SK-N-SH (cell line): ENCODE measurements around the gene FYCO1. TPM values are rescaled to one million over a fixed set of nuclear protein-coding genes. Genes with fewer than 3 reads are reported as not detected.

ENCODE experiments used
- CTCF ChIA-PET: fragments of 300-600, 350-600 bp; formaldehyde crosslinking; extraction: SDS; loops from one replicate; lab custom pipeline; 2021; lab: Yijun Ruan, JAX
- POLR2A ChIA-PET: fragments of 350-600 bp; sonication (Branson Sonifier 250); formaldehyde crosslinking; extraction: SDS; loops from one replicate; lab custom pipeline; 2020; ENCODE audit warnings: antibody characterized with exemption, inconsistent platforms; lab: Yijun Ruan, JAX
- DNase-seq: peaks from one replicate; pipeline ENCODE4 v3.0.0; 2012
- H2AFZ ChIP-seq: fragments of 200-600 bp; sonication (generic); 2 replicates; pipeline ENCODE4 v1.8.1; 2016; ENCODE audit warnings: antibody characterized with exemption, mild to moderate bottlenecking, low read depth
- H3F3A ChIP-seq: fragments of 200-600 bp; sonication (generic); replicated peaks from 2 replicates; pipeline ENCODE3; 2016; ENCODE audit warnings: antibody characterized with exemption, mild to moderate bottlenecking; ENCODE audit not compliant: insufficient read depth
- H3K27ac ChIP-seq, 2 experiments: fragments of 200-500 bp in 1 of 2; fragments of 200-600 bp in 1 of 2; sonication (Bioruptor generic) in 1 of 2; sonication (generic), shearing (Covaris generic) in 1 of 2; 2 replicates each; pipeline versions ENCODE4 v1.5.1 to v1.6.1; 2014 to 2016; ENCODE audit warnings: low read depth in 2 of 2, inconsistent platforms in 1 of 2, low read length in 1 of 2, mild to moderate bottlenecking in 1 of 2, mixed read lengths in 1 of 2
- H3K27me3 ChIP-seq: fragments of 200-600 bp; sonication (generic), shearing (Covaris generic); 2 replicates; pipeline ENCODE4 v1.6.1; 2016; ENCODE audit warnings: mixed run types; ENCODE audit not compliant: insufficient read depth
- H3K36me3 ChIP-seq, 2 experiments: fragments of 200-500 bp in 1 of 2; fragments of 200-600 bp in 1 of 2; sonication (Bioruptor generic) in 1 of 2; sonication (generic) in 1 of 2; replicated peaks in 1 of 2; 2 replicates each; pipeline versions ENCODE3 to v1.5.1; 2014 to 2016; ENCODE audit warnings: low read length in 1 of 2, mild to moderate bottlenecking in 1 of 2; ENCODE audit not compliant: insufficient read depth in 2 of 2, control insufficient read depth in 1 of 2
- H3K4me1 ChIP-seq, 2 experiments: fragments of 200-500 bp in 1 of 2; fragments of 200-600 bp in 1 of 2; sonication (Bioruptor generic) in 1 of 2; sonication (generic), shearing (Covaris generic) in 1 of 2; 2 replicates each; pipeline versions ENCODE4 v1.5.1 to v1.6.1; 2014 to 2016; ENCODE audit warnings: low read depth in 1 of 2, low read length in 1 of 2, mixed run types in 1 of 2; ENCODE audit not compliant: insufficient read depth in 2 of 2, control insufficient read depth in 1 of 2
- H3K4me2 ChIP-seq: fragments of 200-600 bp; sonication (generic), shearing (Covaris generic); 2 replicates; pipeline ENCODE4 v1.6.1; 2017; ENCODE audit warnings: mixed run types
- H3K4me3 ChIP-seq, 2 experiments: fragments of 200-500 bp in 1 of 2; fragments of 200-600 bp in 1 of 2; sonication (Bioruptor generic) in 1 of 2; sonication (generic), shearing (Covaris generic) in 1 of 2; 2 replicates each; pipeline versions ENCODE4 v1.5.1 to v1.8.1; 2014 to 2016; ENCODE audit warnings: low read depth in 2 of 2, inconsistent platforms in 1 of 2, low read length in 1 of 2, mild to moderate bottlenecking in 1 of 2, mixed read lengths in 1 of 2, moderate library complexity in 1 of 2
- H3K79me2 ChIP-seq: fragments of 200-600 bp; sonication (generic); 2 replicates; pipeline ENCODE4 v1.8.1; 2017; ENCODE audit warnings: mild to moderate bottlenecking; ENCODE audit not compliant: insufficient read depth
- H3K9ac ChIP-seq: fragments of 200-600 bp; sonication (generic); 2 replicates; pipeline ENCODE4 v1.6.1; 2017; ENCODE audit warnings: mixed run types
- H3K9me2 ChIP-seq: fragments of 200-600 bp; sonication (generic); 2 replicates; pipeline ENCODE4 v1.6.1; 2017; ENCODE audit warnings: mixed run types
- H3K9me3 ChIP-seq: fragments of 200-600 bp; sonication (generic); 2 replicates; pipeline ENCODE4 v1.6.1; 2017; ENCODE audit warnings: mixed run types, mild to moderate bottlenecking, moderate library complexity
- H4K20me1 ChIP-seq: fragments of 200-600 bp; sonication (generic); 2 replicates; pipeline ENCODE4 v1.6.1; 2017; ENCODE audit warnings: mild to moderate bottlenecking, mixed run types; ENCODE audit not compliant: insufficient read depth
- EP300 ChIP-seq, 2 experiments: IDR thresholded peaks; 2 replicates each; pipeline versions ENCODE4 v1.4.0 to v1.6.1; 2012; ENCODE audit warnings: borderline replicate concordance in 1 of 2, low read depth in 1 of 2, low read length in 1 of 2
- EZH2phosphoT487 ChIP-seq: fragments of 200-600 bp; sonication (generic); IDR thresholded peaks from 2 replicates; pipeline ENCODE4 v1.6.1; 2017; ENCODE audit warnings: low read depth, mixed run types, mild to moderate bottlenecking, antibody characterized with exemption, moderate library complexity, borderline replicate concordance
- FOXJ3 ChIP-seq: sonication (generic); formaldehyde crosslinking; IDR thresholded peaks from 2 replicates; pipeline ENCODE4 v1.5.1; 2020; ENCODE audit warnings: mild to moderate bottlenecking, missing genetic modification reagents
- FOXM1 ChIP-seq: IDR thresholded peaks from 2 replicates; pipeline ENCODE4 v1.4.0; 2012; ENCODE audit warnings: low read depth, mild to moderate bottlenecking
- GABPA ChIP-seq: IDR thresholded peaks from 2 replicates; pipeline ENCODE4 v1.4.0; 2012; ENCODE audit warnings: low read depth, mild to moderate bottlenecking
- GATA2 ChIP-seq: sonication (generic); formaldehyde crosslinking; IDR thresholded peaks from 2 replicates; pipeline ENCODE4 v1.5.0; 2020; ENCODE audit warnings: mild to moderate bottlenecking, missing genetic modification reagents
- MAX ChIP-seq: IDR thresholded peaks from 2 replicates; pipeline ENCODE4 v1.4.0; 2012; ENCODE audit warnings: low read depth
- NFIC ChIP-seq: IDR thresholded peaks from 2 replicates; pipeline ENCODE4 v1.4.0; 2012; ENCODE audit warnings: borderline replicate concordance
- NRF1 ChIP-seq: IDR thresholded peaks from 2 replicates; pipeline ENCODE4 v1.6.1; 2012; ENCODE audit warnings: low read depth, mild to moderate bottlenecking, low read length
- RFX5 ChIP-seq: IDR thresholded peaks from 2 replicates; pipeline ENCODE4 v1.6.1; 2012; ENCODE audit warnings: mild to moderate bottlenecking, improper control_type of control experiment, low read length
- RXRA ChIP-seq: IDR thresholded peaks from 2 replicates; pipeline ENCODE4 v1.4.0; 2012; ENCODE audit warnings: low read depth, mild to moderate bottlenecking, borderline replicate concordance
- TAF1 ChIP-seq: IDR thresholded peaks from 2 replicates; pipeline ENCODE4 v1.6.1; 2012; ENCODE audit warnings: low read depth, mild to moderate bottlenecking, low read length, moderate library complexity, borderline replicate concordance
- TEAD4 ChIP-seq: IDR thresholded peaks from 2 replicates; pipeline ENCODE4 v1.4.0; 2012; ENCODE audit warnings: mild to moderate bottlenecking, borderline replicate concordance; ENCODE audit not compliant: insufficient read depth
- USF1 ChIP-seq: IDR thresholded peaks from 2 replicates; pipeline ENCODE4 v1.4.0; 2012; ENCODE audit warnings: low read depth, borderline replicate concordance
- ZBTB33 ChIP-seq: IDR thresholded peaks from 2 replicates; pipeline ENCODE4 v1.4.0; 2012; ENCODE audit warnings: low read depth, borderline replicate concordance
- WGBS: methylation state at CpG from one replicate; pipeline ENCODE4 v1.1.6; 2017; ENCODE audit warnings: low lambda C conversion rate; 5-methylcytosine and 5-hydroxymethylcytosine counted together
- polyA plus RNA-seq, 3 experiments: library from polyadenylated mRNA; depleted of rRNA; stranded (reverse); fragments of >200 nt; gene quantifications; 2 replicates each; pipeline ENCODE4 v1.2.3, GENCODE V29; 2012
- TF ChIP-seq, protein P1 (sequence below): fragments of 150-350 bp; IDR thresholded peaks from 2 replicates; pipeline ENCODE4 v1.6.1; 2016; ENCODE audit warnings: mild to moderate bottlenecking, low read depth, low read length

The FYCO1 gene
- polyA plus RNA-seq, 1 of the 3 experiments (the other 2 are of a cell fraction) = 5.5 TPM

GRCh38 chr3:45914362-45915058 is 81.1 kb downstream of the FYCO1 start (continued):
- TF ChIP-seq USF1 (no peak), GABPA (no peak), TEAD4 (no peak)
- TF ChIP-seq, all 33 proteins: peak for 0

DNA sequence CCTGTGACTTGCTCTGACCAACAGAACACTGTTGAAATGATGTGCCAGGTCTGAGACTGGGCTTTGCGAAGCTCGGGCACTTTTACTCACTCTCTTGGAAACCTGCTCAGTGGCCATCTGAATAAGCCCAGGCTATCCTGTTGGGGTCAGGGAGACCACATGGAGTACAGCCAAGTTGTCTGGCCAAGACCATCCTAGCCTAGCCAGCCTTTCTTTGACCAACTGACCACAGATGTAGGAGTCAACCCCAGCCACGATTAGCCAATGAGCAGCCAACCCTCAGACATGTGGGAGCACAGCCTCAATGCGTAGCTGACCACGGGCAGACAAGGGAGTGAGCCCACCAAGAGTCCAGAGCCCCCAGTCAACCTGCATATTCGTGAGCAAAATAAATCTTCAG is 83.2 kb downstream of the FYCO1 start:
- H3K36me3 ChIP-seq = no peaks in the 10 kb centered on the region
- CTCF ChIA-PET = interaction anchor here (0.6 to 1.4 kb wide), 3 partner anchors 16 to 167 kb away, joined by 3 read pairs; no protein-coding TSS in a partner anchor
- 62% methylated on average over 6 of the region's 6 CpGs for WGBS

DNA sequence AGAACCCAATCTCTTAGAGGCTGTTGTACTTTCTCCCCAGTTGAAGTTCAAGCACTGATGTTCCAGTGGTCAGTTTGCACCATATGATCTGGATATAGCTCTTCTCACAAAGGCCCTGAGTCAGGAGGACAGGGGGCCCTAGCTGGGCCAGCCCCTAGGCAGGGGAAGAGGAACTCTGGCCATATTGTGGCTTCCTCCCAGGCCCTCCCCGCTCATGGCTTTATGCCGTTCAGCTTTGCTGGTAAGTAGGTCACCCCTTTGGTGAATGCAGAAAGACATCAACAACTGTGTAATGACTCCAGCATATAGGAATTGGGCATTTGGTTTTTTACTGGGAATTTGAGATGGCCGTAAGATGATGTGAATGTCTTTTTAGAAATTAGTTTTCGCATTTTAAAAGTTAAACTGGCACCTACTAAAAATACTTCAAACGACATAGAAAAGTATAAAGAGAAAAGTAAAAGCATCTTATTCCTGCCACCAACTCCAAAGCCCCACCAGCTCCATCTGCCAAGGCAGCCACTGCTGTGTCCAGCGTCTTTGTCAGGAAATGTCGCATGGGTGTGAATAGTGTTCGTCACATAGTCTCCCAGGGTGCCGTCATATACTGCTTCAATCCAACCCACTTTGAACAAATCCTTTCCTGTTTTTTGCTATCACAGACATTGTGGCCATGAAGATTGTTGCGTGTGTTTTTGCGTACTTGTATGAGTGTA is 84.0 kb downstream of the FYCO1 start:
- no peak for DNase-seq
- WGBS = 90% methylated on average over 11 of the region's 11 CpGs
- CTCF ChIA-PET = interaction anchor here (0.6 to 1.8 kb wide), 5 partner anchors 17 to 167 kb away, joined by 3 to 6 read pairs (median 4); no protein-coding TSS in a partner anchor
- no peak overlapping the region for H3K4me3 ChIP-seq
- no peaks in the 10 kb centered on the region for H3K79me2 ChIP-seq
- H3K9me3 ChIP-seq = no peaks in the 10 kb centered on the region
- TF ChIP-seq GABPA (no peak), NFIC (no peak), EZH2phosphoT487 (no peak), ZBTB33 (no peak), TAF1 (no peak)
- H3K27me3 ChIP-seq = no peaks in the 10 kb centered on the region
- no peak overlapping the region for H2AFZ ChIP-seq
- no peaks in the 10 kb centered on the region for H3K9me2 ChIP-seq
- no peaks in the 10 kb centered on the region for H3K36me3 ChIP-seq
- H3K27ac ChIP-seq = no peak overlapping the region
- H3F3A ChIP-seq = no peaks in the 10 kb centered on the region
- H3K4me2 ChIP-seq = no peak overlapping the region
- peaks cover 0 to 3% of the 10 kb centered on the region in 2 experiments; a peak in 1 of 4 replicates for H3K4me1 ChIP-seq
- H3K9ac ChIP-seq = no peak overlapping the region
- POLR2A ChIA-PET = no interaction called here
- no peaks in the 10 kb centered on the region for H4K20me1 ChIP-seq

More for the DNA sequence above, 83.2 kb downstream of the FYCO1 start:
- H3K9me3 ChIP-seq = no peaks in the 10 kb centered on the region
- H3K9ac ChIP-seq = no peak overlapping the region
- no peak for DNase-seq
- POLR2A ChIA-PET = no interaction called here
- no peak overlapping the region for H3K4me3 ChIP-seq
- H4K20me1 ChIP-seq = no peaks in the 10 kb centered on the region
- no peaks in the 10 kb centered on the region for H3K27me3 ChIP-seq
- H3F3A ChIP-seq = no peaks in the 10 kb centered on the region
- H3K27ac ChIP-seq = no peak overlapping the region
- H3K9me2 ChIP-seq = no peaks in the 10 kb centered on the region
- no peak overlapping the region for H2AFZ ChIP-seq
- no peaks in the 10 kb centered on the region for H3K79me2 ChIP-seq
- TF ChIP-seq EP300 (IDR thresholded peaks at IDR 0.05; ENCODE audit: borderline replicate concordance in 1 of 2, low read depth in 1 of 2, low read length in 1 of 2) (no peak), FOXM1 (no peak), RXRA (no peak), FOXJ3 (no peak), TEAD4 (no peak), GABPA (no peak), MAX (no peak), RFX5 (no peak), NRF1 (no peak), GATA2 (CRISPR knock-in tag) (no peak)
- TF ChIP-seq, protein P1, sequence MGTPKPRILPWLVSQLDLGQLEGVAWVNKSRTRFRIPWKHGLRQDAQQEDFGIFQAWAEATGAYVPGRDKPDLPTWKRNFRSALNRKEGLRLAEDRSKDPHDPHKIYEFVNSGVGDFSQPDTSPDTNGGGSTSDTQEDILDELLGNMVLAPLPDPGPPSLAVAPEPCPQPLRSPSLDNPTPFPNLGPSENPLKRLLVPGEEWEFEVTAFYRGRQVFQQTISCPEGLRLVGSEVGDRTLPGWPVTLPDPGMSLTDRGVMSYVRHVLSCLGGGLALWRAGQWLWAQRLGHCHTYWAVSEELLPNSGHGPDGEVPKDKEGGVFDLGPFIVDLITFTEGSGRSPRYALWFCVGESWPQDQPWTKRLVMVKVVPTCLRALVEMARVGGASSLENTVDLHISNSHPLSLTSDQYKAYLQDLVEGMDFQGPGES = no peak
- peaks cover 0 to 3% of the 10 kb centered on the region in 2 experiments; a peak in 1 of 4 replicates for H3K4me1 ChIP-seq
- no peak overlapping the region for H3K4me2 ChIP-seq
